DLD1 (cell line): ENCODE measurements around the gene CALU.

Experiments
- in situ Hi-C: cut with HindIII; loops from 2 replicates; pipeline ENCODE4 v1.10.0; 2017; ENCODE audit warnings: low sequenced_read_pairs

The CALU gene

GRCh38 chr7:128744366-128744905, 5.3 kb downstream of the CALU start:
- in situ Hi-C loops, result no loop called here

GRCh38 chr7:128745706-128746105, 6.5 kb downstream of the CALU start:
- in situ Hi-C loops, result no loop called here

GRCh38 chr7:128747327-128748079, 8.3 kb downstream of the CALU start:
- in situ Hi-C loops, result no loop called here

GRCh38 chr7:128752251-128752650, 13.1 kb downstream of the CALU start:
- in situ Hi-C loops, result no loop called here

- in situ Hi-C loops, result no loop called here
Measured at GRCh38 chr7:128755075-128755818, 16.1 kb downstream of the CALU start.

- in situ Hi-C loops, result no loop called here
Measured at GRCh38 chr7:128755819-128756476, 16.8 kb downstream of the CALU start.

- in situ Hi-C loops, result no loop called here
Measured at GRCh38 chr7:128757203-128757602, 18.0 kb downstream of the CALU start.

- in situ Hi-C loops, result no loop called here
Measured at GRCh38 chr7:128758553-128758952, 19.4 kb downstream of the CALU start.

GRCh38 chr7:128759242-128759641, 20.1 kb downstream of the CALU start:
- in situ Hi-C loops, result no loop called here

GRCh38 chr7:128763541-128763940, 24.4 kb downstream of the CALU start:
- in situ Hi-C loops, result no loop called here

GRCh38 chr7:128767475-128768110, 28.4 kb downstream of the CALU start:
- in situ Hi-C loops, result no loop called here

GRCh38 chr7:128770233-128770632, 31.1 kb downstream of the CALU start:
- in situ Hi-C loops, result no loop called here

- in situ Hi-C loops, result no loop called here
Measured at GRCh38 chr7:128773604-128774003, 34.4 kb downstream of the CALU start.

- in situ Hi-C loops, result no loop called here
Measured at GRCh38 chr7:128774029-128774689, 35.0 kb downstream of the CALU start.

GRCh38 chr7:128774921-128775320, 35.8 kb downstream of the CALU start:
- in situ Hi-C loops, result no loop called here

- in situ Hi-C loops, result no loop called here
Measured at GRCh38 chr7:128775744-128776474, 36.8 kb downstream of the CALU start, which contains the start of gene OPN1SW. Gene OPN1SW, minus strand, starts transcription at chr7:128775794. Its CDS starts 13 bp downstream, at chr7:128775781.

GRCh38 chr7:128777156-128778123, 38.3 kb downstream of the CALU start:
- in situ Hi-C loops, result no loop called here

- in situ Hi-C loops, result no loop called here
Measured at GRCh38 chr7:128778946-128779345, 39.8 kb downstream of the CALU start.

- in situ Hi-C loops, result no loop called here
Measured at GRCh38 chr7:128781126-128781525, 42.0 kb downstream of the CALU start.
